ENCODE measurements around the gene NTSR1.

NTSR1 gene

GRCh38 chr20:62739581-62740285 is 31.1 kb downstream of the NTSR1 start:
- DNase-seq (ENCODE audit: low read depth, low spot score), result no peak

- peak; percentile 55 for DNase-seq (ENCODE audit: low read depth, low spot score)
Measured at GRCh38 chr20:62740286-62741141, 31.9 kb downstream of the NTSR1 start.

DNA sequence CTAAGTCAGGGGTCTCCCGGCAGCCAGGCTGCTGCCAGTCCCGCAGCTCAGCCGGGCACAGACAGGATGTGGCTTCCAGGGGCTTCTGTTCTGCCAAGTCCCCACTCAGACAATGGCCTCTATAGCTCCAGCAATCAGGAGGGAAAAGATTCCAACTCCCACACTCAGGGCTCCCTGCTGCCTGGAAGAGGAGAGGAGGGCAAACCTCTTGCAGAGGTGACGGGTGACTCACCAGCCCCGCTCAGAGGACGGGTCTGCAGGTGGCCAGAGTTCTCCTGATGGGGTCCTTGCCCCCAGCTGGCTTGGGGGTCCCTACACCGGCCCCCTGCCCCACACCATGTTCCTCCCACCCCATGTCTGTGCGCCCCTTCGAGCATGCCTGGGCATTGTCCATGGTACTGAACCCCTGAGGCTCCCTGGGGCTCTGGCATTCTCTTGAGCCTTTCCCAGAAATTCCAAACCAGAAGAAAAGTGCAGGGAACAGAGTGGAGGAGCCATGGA is 32.6 kb downstream of the NTSR1 start:
- peak; percentile 55 for DNase-seq (ENCODE audit: low read depth, low spot score)

DNA sequence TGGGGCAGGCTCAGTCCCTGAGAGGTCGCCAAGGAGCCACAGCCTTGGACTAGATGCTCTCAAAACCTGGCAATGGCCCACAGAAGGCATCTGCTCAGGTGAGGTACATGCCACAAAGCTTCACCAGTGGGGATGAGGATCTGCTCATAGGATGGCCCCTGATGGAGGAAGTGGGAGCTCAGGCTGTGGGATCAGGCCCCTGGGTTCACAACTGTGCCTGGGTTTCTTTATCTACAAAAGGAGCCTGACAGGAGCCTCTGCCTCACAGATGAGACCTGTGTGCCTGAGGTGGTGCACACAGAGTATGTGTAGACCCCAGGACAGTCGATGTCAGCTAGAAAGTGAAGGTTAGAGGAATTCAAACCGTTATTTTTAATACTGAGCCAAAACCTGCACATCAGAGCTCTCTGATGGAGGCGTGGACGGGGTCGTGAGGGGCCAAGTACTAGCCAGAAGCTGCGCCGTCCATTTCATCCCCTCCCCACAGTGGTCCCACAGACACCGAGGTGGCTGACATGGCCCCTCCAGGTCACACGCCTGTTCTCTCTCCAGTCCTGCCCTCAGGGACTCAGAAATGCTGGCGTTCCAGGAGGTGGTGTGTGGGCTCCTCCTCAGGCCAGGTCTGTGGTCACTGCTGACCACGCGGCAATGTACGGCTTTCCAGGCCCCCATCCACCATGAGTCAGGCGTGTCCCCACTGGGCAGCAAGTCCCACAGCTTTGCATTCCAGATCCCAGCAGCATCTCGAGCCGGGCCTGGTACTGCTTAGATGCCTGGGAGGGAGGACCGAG is 33.3 kb downstream of the NTSR1 start:
- DNase-seq (ENCODE audit: low read depth, low spot score), result no peak

DNA sequence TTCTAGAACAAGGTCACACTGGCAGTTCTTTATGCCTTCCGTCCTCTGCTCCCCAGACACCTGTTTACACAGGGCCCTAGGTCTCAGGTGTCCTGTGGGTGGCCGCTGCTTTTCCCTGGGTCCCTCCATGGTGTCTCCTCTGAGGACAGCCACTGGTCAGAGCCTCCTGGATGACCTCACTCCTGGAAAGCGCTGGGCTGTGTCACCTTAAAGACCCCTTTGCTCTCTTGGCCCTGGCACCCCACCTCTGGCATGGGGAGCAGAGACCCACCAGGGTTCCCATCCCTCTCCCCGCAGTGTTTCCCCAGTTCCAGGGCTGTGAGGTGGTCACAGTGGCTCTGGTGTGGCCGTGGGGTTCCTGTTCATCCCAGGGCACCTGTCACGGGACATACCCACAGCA is 33.9 kb downstream of the NTSR1 start:
- DNase-seq (ENCODE audit: low read depth, low spot score), result no peak

- DNase-seq (ENCODE audit: low read depth, low spot score), result no peak
Measured at GRCh38 chr20:62742979-62743776, 34.5 kb downstream of the NTSR1 start.

- no peak for DNase-seq (ENCODE audit: low read depth, low spot score)
Measured at GRCh38 chr20:62743777-62744317, 35.2 kb downstream of the NTSR1 start.

DNA sequence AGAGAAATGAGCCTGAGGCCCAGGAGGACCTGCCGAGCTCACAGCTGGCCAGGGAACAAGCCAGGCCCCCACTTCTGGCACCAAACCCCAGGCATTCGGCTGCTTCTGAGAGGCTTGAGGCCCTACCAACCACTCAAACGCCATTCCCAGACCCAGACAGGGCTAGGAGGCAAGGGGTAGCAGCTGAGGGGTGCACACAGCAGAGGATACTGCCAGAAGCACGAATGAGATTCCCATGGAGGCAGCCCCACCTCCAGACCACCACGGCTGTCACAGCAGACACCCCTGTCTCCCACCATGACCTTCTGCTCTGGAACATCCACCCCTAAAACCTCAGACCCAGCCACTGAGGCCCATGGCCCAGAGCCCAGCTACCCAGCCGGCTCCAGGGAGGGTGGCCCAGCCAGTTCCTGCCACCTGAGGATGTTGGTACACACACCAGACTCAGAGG is 36.1 kb downstream of the NTSR1 start:
- no peak for DNase-seq (ENCODE audit: low read depth, low spot score)

DNA sequence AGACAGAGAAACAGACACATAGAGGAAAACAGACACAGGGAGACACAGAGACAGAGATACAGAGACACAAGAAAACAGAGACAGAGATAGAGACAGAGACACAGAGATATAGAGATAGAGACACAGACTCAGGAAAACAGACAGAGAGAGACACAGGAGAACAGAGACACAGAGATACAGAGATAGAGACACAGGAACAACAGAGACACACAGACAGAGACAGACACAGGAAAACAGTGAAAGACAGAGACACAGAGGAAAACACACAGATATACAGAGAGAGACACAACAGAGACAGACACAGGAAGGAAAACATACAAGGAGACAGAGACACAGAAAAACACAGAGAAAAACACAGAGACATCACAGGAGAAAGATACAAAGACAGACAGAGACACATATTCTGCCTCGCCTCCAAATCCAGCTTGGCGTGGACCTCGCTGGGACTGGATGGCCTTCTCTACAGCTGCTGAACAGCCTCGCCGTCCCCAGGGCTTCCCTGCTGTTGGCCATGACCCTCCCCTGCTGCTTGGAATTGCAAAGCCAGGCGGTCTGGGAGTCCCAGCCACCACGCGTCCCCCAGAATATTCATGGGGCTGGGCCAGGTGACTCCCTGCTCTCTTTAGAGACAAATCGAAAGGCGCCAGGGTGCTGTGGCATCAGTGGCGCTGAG is 36.8 kb downstream of the NTSR1 start:
- no peak for DNase-seq (ENCODE audit: low read depth, low spot score)

DNA sequence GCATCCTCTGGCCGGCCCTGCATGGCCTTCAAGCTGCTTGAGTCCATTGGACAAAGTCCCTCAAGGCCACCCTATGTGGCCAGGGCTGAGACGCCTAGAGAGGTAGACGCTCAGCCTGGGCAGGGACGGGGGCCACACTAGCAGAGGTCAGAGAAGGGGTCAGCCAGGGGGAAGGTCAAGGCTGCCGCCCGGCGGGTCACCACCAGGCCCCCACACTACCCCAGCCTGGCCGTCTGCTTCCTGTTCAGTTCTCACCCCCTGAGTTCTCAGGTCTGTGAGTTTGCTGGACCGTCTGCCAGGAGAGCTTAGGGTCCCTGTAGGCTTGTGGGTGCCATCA is 37.3 kb downstream of the NTSR1 start:
- no peak for DNase-seq (ENCODE audit: low read depth, low spot score)

- no peak for DNase-seq (ENCODE audit: low read depth, low spot score)
Measured at GRCh38 chr20:62748311-62748710, 39.7 kb downstream of the NTSR1 start.

- no peak for DNase-seq (ENCODE audit: low read depth, low spot score)
Measured at GRCh38 chr20:62749851-62750445, 41.3 kb downstream of the NTSR1 start.

- DNase-seq (ENCODE audit: low read depth, low spot score), result no peak
Measured at GRCh38 chr20:62751551-62752150, 43.0 kb downstream of the NTSR1 start.

GRCh38 chr20:62752181-62752670 is 43.6 kb downstream of the NTSR1 start:
- DNase-seq (ENCODE audit: low read depth, low spot score), result no peak

DNA sequence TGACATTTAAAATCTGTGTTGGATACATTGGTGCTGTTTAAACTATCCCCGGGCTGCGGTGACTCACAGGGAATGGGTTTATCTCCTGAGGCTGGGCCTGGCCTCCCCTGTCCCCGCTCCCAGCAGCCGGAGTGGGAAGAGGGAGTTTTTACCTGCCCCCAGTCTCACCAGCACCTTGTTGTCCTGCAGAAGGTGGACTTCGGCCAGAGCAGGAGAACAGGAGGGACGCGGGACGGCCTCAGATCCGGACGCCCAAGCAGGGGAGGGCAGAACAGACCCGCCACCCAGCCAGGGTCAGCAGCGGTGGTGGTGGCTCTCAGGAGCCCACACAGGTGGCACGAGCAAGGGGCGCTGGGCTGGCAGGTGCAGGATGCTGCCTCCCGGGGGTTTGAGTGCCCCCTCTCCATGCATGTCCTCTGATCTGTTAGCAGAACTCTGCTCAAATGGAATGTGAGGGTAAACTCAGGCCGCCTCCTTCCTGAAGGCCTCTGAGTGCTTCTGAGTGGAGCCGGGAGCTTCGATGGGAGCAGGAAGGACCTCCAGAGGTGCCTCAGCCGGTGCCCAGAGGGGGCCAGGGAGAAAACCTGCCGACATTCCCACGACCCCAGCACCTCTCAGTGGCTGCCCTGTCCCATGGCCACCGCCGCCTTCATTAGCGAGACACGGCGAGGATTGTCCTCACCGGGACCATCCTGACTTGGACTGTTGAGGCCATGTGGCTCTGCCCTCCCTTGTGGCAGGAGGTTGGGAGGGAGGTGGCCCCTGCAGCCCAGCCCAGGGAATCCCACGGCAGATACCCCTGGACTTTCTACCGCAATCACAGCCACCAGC is 44.2 kb downstream of the NTSR1 start:
- DNase-seq (ENCODE audit: low read depth, low spot score), result no peak

GRCh38 chr20:62753626-62754025 is 45.0 kb downstream of the NTSR1 start:
- no peak for DNase-seq (ENCODE audit: low read depth, low spot score)

- no peak for DNase-seq (ENCODE audit: low read depth, low spot score)
Measured at GRCh38 chr20:62754122-62754990, 45.7 kb downstream of the NTSR1 start.

DNA sequence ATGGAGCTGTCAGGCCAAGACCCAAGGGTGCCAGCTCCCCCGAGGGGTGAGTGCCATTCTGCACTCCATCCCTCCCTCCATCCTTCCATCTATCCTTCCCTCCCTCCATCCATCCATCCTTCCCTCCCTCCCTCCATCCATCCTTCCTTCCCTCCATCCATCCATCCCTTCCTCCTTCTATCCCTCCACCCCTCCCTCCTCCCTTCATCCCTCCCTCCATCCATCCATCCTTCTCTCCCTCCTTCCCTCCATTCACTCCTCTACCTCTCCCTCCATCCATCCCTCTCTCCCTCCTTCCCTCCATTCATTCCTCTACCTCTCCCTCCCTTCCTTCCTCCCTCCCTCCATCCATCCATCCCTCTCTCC is 46.3 kb downstream of the NTSR1 start:
- no peak for DNase-seq (ENCODE audit: low read depth, low spot score)
